GM12801 (cell line): Measurements from ENCODE around the gene DLK1.

Experiments
- CTCF ChIP-seq: IDR thresholded peaks from one replicate; pipeline ENCODE4 v1.5.1; 2011; ENCODE audit warnings: control low read depth; ENCODE audit not compliant: insufficient read length; ENCODE audit errors: extremely low read depth

DLK1 gene

GRCh38 chr14:100726550-100727085, at the start of gene DLK1:
DLK1 (plus strand) TSS chr14:100726892; CDS start chr14:100727069, 177 bp downstream.
- TF ChIP-seq CTCF, result no peak

- no peak for TF ChIP-seq CTCF
These were observed 49.5 kb upstream of the DLK1 start for GRCh38 chr14:100677152-100677551.

- TF ChIP-seq CTCF, result no peak
These were observed 48.9 kb upstream of the DLK1 start for GRCh38 chr14:100677554-100678468.

- TF ChIP-seq CTCF, result no peak
These were observed 48.2 kb upstream of the DLK1 start for GRCh38 chr14:100678469-100678828.

- no peak for TF ChIP-seq CTCF
These were observed 47.5 kb upstream of the DLK1 start for GRCh38 chr14:100679153-100679552.

- no peak for TF ChIP-seq CTCF
These were observed 46.8 kb upstream of the DLK1 start for GRCh38 chr14:100679707-100680438.

GRCh38 chr14:100680439-100681051, 46.1 kb upstream of the DLK1 start:
- no peak for TF ChIP-seq CTCF
